Right atrium auricular region (tissue), 2 donors: ENCODE measurements around the gene TRDMT1. TPM values are rescaled to one million over a fixed set of nuclear protein-coding genes. Genes with fewer than 3 reads are reported as not detected.

ENCODE experiments used
- DNase-seq: peaks from one replicate; pipeline ENCODE4 v3.0.0-alpha.2; 2019; ENCODE audit warnings: low spot score
- H3K27ac ChIP-seq, 2 donors: fragments of 200-600 bp; sonication (generic); 1 replicate in 1 of 2; 2 replicates in 1 of 2; pipeline ENCODE4 v1.5.1; 2016 to 2019
- H3K27me3 ChIP-seq, 2 donors: fragments of 200-600 bp; sonication (generic); one replicate each; pipeline versions ENCODE4 v1.5.1 to v1.6.0; 2017 to 2019
- H3K36me3 ChIP-seq: fragments of 200-600 bp; sonication (generic); one replicate; pipeline ENCODE4 v1.5.1; 2016
- H3K4me1 ChIP-seq, 2 donors: fragments of 200-600 bp; sonication (generic); one replicate each; pipeline versions ENCODE4 v1.5.1 to v1.6.0; 2017 to 2019
- H3K4me3 ChIP-seq, 2 donors: fragments of 200-600 bp; sonication (generic); 1 replicate in 1 of 2; 2 replicates in 1 of 2; pipeline ENCODE4 v1.5.1; 2017 to 2019; ENCODE audit warnings: mild to moderate bottlenecking in 1 of 2, moderate library complexity in 1 of 2
- H3K9me3 ChIP-seq, 2 donors: fragments of 200-600 bp; sonication (generic); one replicate each; pipeline ENCODE4 v1.5.1; 2019
- total RNA-seq, 2 donors: library from RNA; depleted of rRNA; stranded (reverse); fragments of >200 nt; gene quantifications; one replicate each; pipeline ENCODE4 v1.1.0, GENCODE V29; 2016
- TF ChIP-seq, protein P1 (sequence below), 2 donors: fragments of 200-600 bp; sonication (generic); IDR thresholded peaks; one replicate each; pipeline ENCODE4 v1.5.1; 2019; ENCODE audit warnings: antibody characterized with exemption in 2 of 2

TRDMT1 gene
- total RNA-seq, 2 donors from 2014 or later = 3.8 to 5.0 TPM

DNA sequence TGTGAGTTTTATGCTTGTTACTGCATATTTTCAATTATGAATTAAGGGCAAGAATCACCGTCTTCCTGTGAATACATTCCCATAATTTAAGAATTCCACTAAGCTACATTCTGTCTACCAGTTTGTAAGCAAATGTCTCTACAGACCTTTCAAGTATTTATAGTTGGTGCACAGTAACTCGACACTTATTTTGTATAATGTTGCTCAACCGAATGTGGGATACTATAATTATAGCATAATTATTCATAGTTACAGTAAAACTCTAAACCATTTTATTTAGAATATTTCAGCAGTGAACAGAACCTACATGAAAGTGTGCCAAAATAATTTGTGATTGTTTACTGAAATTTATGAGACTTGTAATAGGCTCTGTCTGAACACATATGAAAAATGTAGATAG lies 54.6 kb downstream of the TRDMT1 start:
- no peak overlapping the region for H3K4me3 ChIP-seq
- H3K4me1 ChIP-seq = no peaks in the 10 kb centered on the region
- TF ChIP-seq, protein P1, sequence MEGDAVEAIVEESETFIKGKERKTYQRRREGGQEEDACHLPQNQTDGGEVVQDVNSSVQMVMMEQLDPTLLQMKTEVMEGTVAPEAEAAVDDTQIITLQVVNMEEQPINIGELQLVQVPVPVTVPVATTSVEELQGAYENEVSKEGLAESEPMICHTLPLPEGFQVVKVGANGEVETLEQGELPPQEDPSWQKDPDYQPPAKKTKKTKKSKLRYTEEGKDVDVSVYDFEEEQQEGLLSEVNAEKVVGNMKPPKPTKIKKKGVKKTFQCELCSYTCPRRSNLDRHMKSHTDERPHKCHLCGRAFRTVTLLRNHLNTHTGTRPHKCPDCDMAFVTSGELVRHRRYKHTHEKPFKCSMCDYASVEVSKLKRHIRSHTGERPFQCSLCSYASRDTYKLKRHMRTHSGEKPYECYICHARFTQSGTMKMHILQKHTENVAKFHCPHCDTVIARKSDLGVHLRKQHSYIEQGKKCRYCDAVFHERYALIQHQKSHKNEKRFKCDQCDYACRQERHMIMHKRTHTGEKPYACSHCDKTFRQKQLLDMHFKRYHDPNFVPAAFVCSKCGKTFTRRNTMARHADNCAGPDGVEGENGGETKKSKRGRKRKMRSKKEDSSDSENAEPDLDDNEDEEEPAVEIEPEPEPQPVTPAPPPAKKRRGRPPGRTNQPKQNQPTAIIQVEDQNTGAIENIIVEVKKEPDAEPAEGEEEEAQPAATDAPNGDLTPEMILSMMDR (IDR thresholded peaks at IDR 0.05) = no peak
- no peaks in the 10 kb centered on the region for H3K9me3 ChIP-seq
- no peaks in the 10 kb centered on the region for H3K27me3 ChIP-seq
- H3K36me3 ChIP-seq = no peaks in the 10 kb centered on the region
- no peak for DNase-seq
- no peak overlapping the region for H3K27ac ChIP-seq

DNA sequence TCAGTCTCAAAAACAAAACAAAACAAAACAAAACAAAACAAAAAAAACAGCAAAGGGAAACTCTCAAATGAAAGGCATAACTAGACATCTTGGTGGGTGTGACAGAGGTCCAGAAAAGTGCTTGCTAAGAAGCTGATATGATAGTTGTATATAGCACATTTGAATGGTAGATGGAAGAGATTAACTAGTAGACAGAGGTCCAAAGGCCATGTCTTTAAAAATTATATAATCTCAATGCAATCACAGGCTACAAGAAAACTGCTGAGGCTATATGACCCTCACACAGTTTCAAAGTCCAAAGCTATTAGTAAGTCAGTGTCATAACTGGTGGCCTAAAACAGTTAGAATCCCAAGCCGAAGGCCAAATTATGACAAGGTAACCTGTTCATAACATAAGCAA lies 56.2 kb downstream of the TRDMT1 start:
- H3K27ac ChIP-seq = no peak overlapping the region
- H3K9me3 ChIP-seq = no peaks in the 10 kb centered on the region
- H3K4me1 ChIP-seq = no peaks in the 10 kb centered on the region
- DNase-seq = no peak
- no peak overlapping the region for H3K4me3 ChIP-seq
- H3K27me3 ChIP-seq = no peaks in the 10 kb centered on the region
- TF ChIP-seq, protein P1 (IDR thresholded peaks at IDR 0.05) = no peak
- H3K36me3 ChIP-seq = no peaks in the 10 kb centered on the region

DNA sequence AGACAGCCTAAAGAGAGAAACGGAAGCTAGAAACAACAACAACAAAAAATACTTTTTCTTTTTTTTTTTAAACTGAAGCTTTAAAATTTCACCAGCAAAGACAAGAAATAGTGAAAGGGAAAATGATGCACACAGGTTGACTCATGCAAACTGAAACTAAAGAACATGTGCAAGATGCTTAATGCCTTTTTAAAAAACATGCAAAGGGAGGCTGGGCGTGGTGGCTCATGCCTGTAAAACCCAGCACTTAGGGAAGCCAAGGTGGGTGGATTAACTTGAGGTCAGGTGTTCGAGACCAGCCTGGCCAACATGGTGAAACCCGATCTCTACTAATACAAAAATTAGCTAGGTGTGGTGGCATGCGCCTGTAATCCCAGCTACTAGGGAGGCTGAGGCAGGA lies 56.7 kb downstream of the TRDMT1 start:
- Histone ChIP-seq H3K4me3 (no peak overlapping the region), H3K27me3 (no peaks in the 10 kb centered on the region), H3K9me3 (no peaks in the 10 kb centered on the region), H3K27ac (no peak overlapping the region), H3K4me1 (no peaks in the 10 kb centered on the region), H3K36me3 (no peaks in the 10 kb centered on the region)
- TF ChIP-seq, protein P1 (IDR thresholded peaks at IDR 0.05) = no peak
- DNase-seq = no peak

DNA sequence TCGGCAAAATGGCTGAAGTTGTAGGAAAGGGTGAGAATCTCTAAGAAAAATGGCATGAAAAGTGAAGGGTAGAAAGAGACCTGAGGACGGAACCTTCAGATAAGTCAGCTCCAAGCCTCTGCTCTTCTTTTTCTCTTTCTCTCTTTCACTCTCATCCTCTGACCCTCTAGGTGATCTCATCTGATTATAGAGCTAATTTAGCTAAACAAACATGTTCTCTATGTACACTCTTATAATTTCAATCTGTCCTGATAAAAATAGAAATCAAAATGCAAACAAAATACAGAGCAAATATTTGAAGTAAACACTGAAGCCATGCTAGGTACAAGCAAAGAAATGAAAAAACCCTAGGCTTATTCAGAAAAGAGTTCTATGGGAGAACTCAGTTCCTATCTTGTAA lies 57.4 kb downstream of the TRDMT1 start:
- Histone ChIP-seq H3K27me3 (no peaks in the 10 kb centered on the region), H3K4me3 (no peak overlapping the region), H3K36me3 (no peaks in the 10 kb centered on the region), H3K9me3 (no peaks in the 10 kb centered on the region), H3K27ac (no peak overlapping the region), H3K4me1 (no peaks in the 10 kb centered on the region)
- DNase-seq = no peak
- TF ChIP-seq, protein P1 (IDR thresholded peaks at IDR 0.05) = no peak

DNA sequence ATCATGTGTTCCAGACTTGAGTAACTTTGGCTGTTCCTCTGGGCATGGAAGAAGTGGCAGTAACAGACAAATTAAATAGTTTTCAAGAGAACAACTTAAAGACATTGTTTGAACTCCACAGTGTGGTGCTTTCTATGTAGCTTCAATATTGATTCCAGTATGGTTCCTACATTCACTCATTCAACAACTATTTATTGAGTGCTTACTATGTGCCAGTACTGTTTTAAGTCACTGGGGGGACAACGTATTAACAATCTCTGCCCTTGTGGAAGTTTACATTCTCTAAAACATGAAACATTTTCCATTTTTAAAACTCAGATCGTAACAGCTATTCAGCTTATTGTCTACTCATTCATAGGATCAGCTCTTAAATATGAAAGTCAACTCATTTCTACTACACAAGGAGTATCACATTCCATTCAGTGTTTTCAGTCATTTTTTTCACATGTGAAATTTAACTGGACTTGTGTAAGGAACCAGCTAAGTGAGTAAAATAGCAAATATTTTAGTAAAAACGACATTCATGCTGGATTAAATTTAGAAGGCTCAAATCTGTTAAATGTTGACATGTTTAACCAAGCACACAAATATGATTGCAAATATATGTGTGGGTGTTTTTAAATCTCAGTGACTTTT lies 58.3 kb downstream of the TRDMT1 start:
- Histone ChIP-seq H3K4me3 (no peak overlapping the region), H3K4me1 (no peaks in the 10 kb centered on the region), H3K27ac (no peak overlapping the region), H3K36me3 (no peaks in the 10 kb centered on the region), H3K27me3 (no peaks in the 10 kb centered on the region), H3K9me3 (no peaks in the 10 kb centered on the region)
- TF ChIP-seq, protein P1 (IDR thresholded peaks at IDR 0.05) = no peak
- no peak for DNase-seq
